ENCODE data around the gene CCNY. TPM values are rescaled to one million over a fixed set of nuclear protein-coding genes. Genes with fewer than 3 reads are reported as not detected.

CCNY gene
- total RNA-seq, 1 donor from 2014 or later: 68.7 TPM

GRCh38 chr10:35391153-35391953 lies 55.0 kb downstream of the CCNY start:
- H3K27ac Mint-ChIP-seq (ENCODE audit: unreplicated experiment): peak overlapping the region; percentile 79
- H3K9me3 Mint-ChIP-seq (ENCODE audit: low read depth): peaks cover 14% of the 10 kb centered on the region
- H3K27me3 Mint-ChIP-seq (ENCODE audit: low read depth): no peaks in the 10 kb centered on the region
- TF ChIP-seq CTCF (IDR thresholded peaks at IDR 0.05): no peak
- H3K4me3 Mint-ChIP-seq (ENCODE audit: unreplicated experiment): no peak overlapping the region
- peaks cover 58% of the 10 kb centered on the region for H3K4me1 Mint-ChIP-seq (ENCODE audit: low read depth)
- DNase-seq (ENCODE audit: low spot score): no peak
- no peaks in the 10 kb centered on the region for H3K36me3 Mint-ChIP-seq (ENCODE audit: low read depth)

GRCh38 chr10:35391954-35392262 lies 55.6 kb downstream of the CCNY start:
- Mint-ChIP-seq H3K4me1 (ENCODE audit: low read depth) (peaks cover 53% of the 10 kb centered on the region), H3K4me3 (ENCODE audit: unreplicated experiment) (no peak overlapping the region), H3K9me3 (ENCODE audit: low read depth) (peaks cover 14% of the 10 kb centered on the region), H3K27me3 (ENCODE audit: low read depth) (no peaks in the 10 kb centered on the region), H3K27ac (ENCODE audit: unreplicated experiment) (peak overlapping the region; percentile 79), H3K36me3 (ENCODE audit: low read depth) (no peaks in the 10 kb centered on the region)
- DNase-seq (ENCODE audit: low spot score): no peak
- no peak for TF ChIP-seq CTCF (IDR thresholded peaks at IDR 0.05)

GRCh38 chr10:35392482-35393228 lies 56.3 kb downstream of the CCNY start:
- Mint-ChIP-seq H3K4me3 (ENCODE audit: unreplicated experiment) (no peak overlapping the region), H3K27me3 (ENCODE audit: low read depth) (no peaks in the 10 kb centered on the region), H3K36me3 (ENCODE audit: low read depth) (no peaks in the 10 kb centered on the region), H3K27ac (ENCODE audit: unreplicated experiment) (peak overlapping the region; percentile 60), H3K9me3 (ENCODE audit: low read depth) (peaks cover 14% of the 10 kb centered on the region), H3K4me1 (ENCODE audit: low read depth) (peaks cover 49% of the 10 kb centered on the region)
- no peak for TF ChIP-seq CTCF (IDR thresholded peaks at IDR 0.05)
- DNase-seq (ENCODE audit: low spot score): no peak

- Mint-ChIP-seq H3K4me3 (ENCODE audit: unreplicated experiment) (no peak overlapping the region), H3K4me1 (ENCODE audit: low read depth) (peaks cover 59% of the 10 kb centered on the region), H3K27ac (ENCODE audit: unreplicated experiment) (peak overlapping the region; percentile 49), H3K27me3 (ENCODE audit: low read depth) (no peaks in the 10 kb centered on the region), H3K9me3 (ENCODE audit: low read depth) (peaks cover 8% of the 10 kb centered on the region), H3K36me3 (ENCODE audit: low read depth) (no peaks in the 10 kb centered on the region)
- no peak for TF ChIP-seq CTCF (IDR thresholded peaks at IDR 0.05)
- DNase-seq (ENCODE audit: low spot score): no peak
Observed at GRCh38 chr10:35394411-35394851, 58.1 kb downstream of the CCNY start.

- Mint-ChIP-seq H3K36me3 (ENCODE audit: low read depth) (no peaks in the 10 kb centered on the region), H3K4me1 (ENCODE audit: low read depth) (peaks cover 61% of the 10 kb centered on the region), H3K27me3 (ENCODE audit: low read depth) (no peaks in the 10 kb centered on the region), H3K27ac (ENCODE audit: unreplicated experiment) (peak overlapping the region; percentile 39), H3K4me3 (ENCODE audit: unreplicated experiment) (no peak overlapping the region), H3K9me3 (ENCODE audit: low read depth) (peaks cover 8% of the 10 kb centered on the region)
- DNase-seq (ENCODE audit: low spot score): no peak
- no peak for TF ChIP-seq CTCF (IDR thresholded peaks at IDR 0.05)
Observed at GRCh38 chr10:35394934-35395333, 58.6 kb downstream of the CCNY start.

Data from chondrocyte (in vitro differentiated cells).